Ascending aorta (tissue), 2 donors: ENCODE data around the gene GDPGP1. TPM values are rescaled to one million over a fixed set of nuclear protein-coding genes. Genes with fewer than 3 reads are reported as not detected.

Experiments used
- DNase-seq, 2 donors: peaks; one replicate each; pipeline ENCODE4 v3.0.0-alpha.2; 2019; ENCODE audit warnings: low spot score in 2 of 2
- H3K27ac ChIP-seq, 2 donors: fragments of 200-600 bp; sonication (generic); one replicate each; pipeline ENCODE4 v1.5.1; 2016 to 2017; ENCODE audit warnings: mild to moderate bottlenecking in 1 of 2
- H3K27me3 ChIP-seq: fragments of 200-600 bp; sonication (generic); one replicate; pipeline ENCODE4 v1.5.1; 2017
- H3K36me3 ChIP-seq, 2 donors: fragments of 200-600 bp; sonication (generic); one replicate each; pipeline ENCODE4 v1.5.1; 2016
- H3K4me1 ChIP-seq, 2 donors: fragments of 200-600 bp; sonication (generic); one replicate each; pipeline ENCODE4 v1.5.1; 2016 to 2017; ENCODE audit warnings: mild to moderate bottlenecking in 1 of 2
- H3K4me3 ChIP-seq, 2 donors: fragments of 200-600 bp; sonication (generic); one replicate each; pipeline ENCODE4 v1.5.1; 2016 to 2017; ENCODE audit warnings: mild to moderate bottlenecking in 1 of 2
- H3K9me3 ChIP-seq, 2 donors: fragments of 200-600 bp; sonication (generic); one replicate each; pipeline ENCODE4 v1.5.1; 2016
- CTCF ChIP-seq, 3 experiments: fragments of 200-600 bp in 2 of 3; fragments of 450-650 bp in 1 of 3; sonication (generic) in 2 of 3; IDR thresholded peaks; one replicate each; pipeline ENCODE4 v1.5.1; 2016 to 2019; ENCODE audit warnings: antibody characterized with exemption in 3 of 3, mild to moderate bottlenecking in 1 of 3, moderate library complexity in 1 of 3
- intact Hi-C: fragments of 100-400 bp; cut with DNase I; formaldehyde crosslinking; loops from one replicate; pipeline ENCODE4 v1.15.1; 2023
- total RNA-seq: library from RNA; depleted of rRNA; stranded (reverse); fragments of >200 nt; gene quantifications from one replicate; pipeline ENCODE4 v1.1.0, GENCODE V29; 2016

GDPGP1 gene
- total RNA-seq, 1 donor from 2014 or later: 2.2 TPM

- Histone ChIP-seq H3K9me3 (no peaks in the 10 kb centered on the region), H3K36me3 (no peaks in the 10 kb centered on the region), H3K4me3 (peak overlapping the region; percentile 62 to 71), H3K4me1 (peaks cover 4 to 24% of the 10 kb centered on the region in 2 donors), H3K27ac (peak overlapping the region; percentile 89 to 98), H3K27me3 (no peaks in the 10 kb centered on the region)
- no peak for TF ChIP-seq CTCF (IDR thresholded peaks at IDR 0.05)
- no peak for DNase-seq
- intact Hi-C loops: loop anchor here (1.0 to 2.0 kb wide), 2 partner anchors 16 to 30 kb away; partner anchors contain the start of genes GDPGP1 and TTLL13
Measured at GRCh38 chr15:90264671-90265070, 30.7 kb downstream of the GDPGP1 start.

- TF ChIP-seq CTCF (IDR thresholded peaks at IDR 0.05): no peak
- DNase-seq: peak; percentile 68 to 95
- Histone ChIP-seq H3K36me3 (peaks cover 1 to 8% of the 10 kb centered on the region in 2 donors), H3K27me3 (no peaks in the 10 kb centered on the region), H3K4me1 (peaks cover 4 to 24% of the 10 kb centered on the region in 2 donors), H3K9me3 (no peaks in the 10 kb centered on the region), H3K4me3 (peak within 1 kb of the TSS; percentile 62 to 71), H3K27ac (peak within 1 kb of the TSS; percentile 89 to 98)
- intact Hi-C loops: loop anchor here (1.0 to 2.0 kb wide), 2 partner anchors 17 to 31 kb away; partner anchors contain the start of genes GDPGP1 and TTLL13
Measured at GRCh38 chr15:90265271-90266060, 31.5 kb downstream of the GDPGP1 start, which contains the start of gene NGRN. NGRN (plus strand) TSS chr15:90265672; CDS start chr15:90265713, 41 bp downstream.

- H3K36me3 ChIP-seq: peaks cover 7 to 14% of the 10 kb centered on the region in 2 donors
- DNase-seq: no peak
- TF ChIP-seq CTCF (IDR thresholded peaks at IDR 0.05): no peak
- intact Hi-C loops: no loop called here
- peak overlapping the region; percentile 89 to 98 for H3K27ac ChIP-seq
- peak overlapping the region; percentile 62 to 71 for H3K4me3 ChIP-seq
- H3K27me3 ChIP-seq: no peaks in the 10 kb centered on the region
- no peaks in the 10 kb centered on the region for H3K9me3 ChIP-seq
- H3K4me1 ChIP-seq: peaks cover 4 to 26% of the 10 kb centered on the region in 2 donors
Measured at GRCh38 chr15:90266061-90266431, 32.0 kb downstream of the GDPGP1 start.

- H3K27ac ChIP-seq: peak overlapping the region; percentile 89 to 98
- intact Hi-C loops: no loop called here
- peaks cover 4 to 27% of the 10 kb centered on the region in 2 donors for H3K4me1 ChIP-seq
Measured at GRCh38 chr15:90266485-90266884, 32.5 kb downstream of the GDPGP1 start.

GRCh38 chr15:90268415-90268814 lies 34.4 kb downstream of the GDPGP1 start:
- DNase-seq: no peak
- intact Hi-C loops: no loop called here
- Histone ChIP-seq H3K4me1 (peaks cover 4 to 27% of the 10 kb centered on the region in 2 donors), H3K4me3 (peak overlapping the region in 1 of 2 donors; percentile 71), H3K36me3 (peaks cover 22 to 37% of the 10 kb centered on the region in 2 donors), H3K9me3 (no peaks in the 10 kb centered on the region), H3K27ac (no peak overlapping the region), H3K27me3 (no peaks in the 10 kb centered on the region)
- TF ChIP-seq CTCF (IDR thresholded peaks at IDR 0.05): no peak

More at GRCh38 chr15:90266485-90266884, 32.5 kb downstream of the GDPGP1 start:
- Histone ChIP-seq H3K4me3 (peak overlapping the region; percentile 62 to 71), H3K27me3 (no peaks in the 10 kb centered on the region), H3K9me3 (no peaks in the 10 kb centered on the region), H3K36me3 (peaks cover 12 to 18% of the 10 kb centered on the region in 2 donors)
- no peak for TF ChIP-seq CTCF (IDR thresholded peaks at IDR 0.05)
- DNase-seq: peak in 1 of 2 donors; percentile 67
